HTR-8/SVneo (cell line): ENCODE measurements around the gene RICTOR.

Source experiments
- DNase-seq: peaks from one replicate; pipeline ENCODE4 v3.0.0; 2011; ENCODE audit warnings: low spot score, mixed read lengths; ENCODE audit not compliant: insufficient read length
- FAIRE-seq: peaks from 2 replicates; lab custom pipeline; 2011; peaks lifted over from hg19 to GRCh38; lab: Jason Lieb, UNC

The RICTOR gene

DNA sequence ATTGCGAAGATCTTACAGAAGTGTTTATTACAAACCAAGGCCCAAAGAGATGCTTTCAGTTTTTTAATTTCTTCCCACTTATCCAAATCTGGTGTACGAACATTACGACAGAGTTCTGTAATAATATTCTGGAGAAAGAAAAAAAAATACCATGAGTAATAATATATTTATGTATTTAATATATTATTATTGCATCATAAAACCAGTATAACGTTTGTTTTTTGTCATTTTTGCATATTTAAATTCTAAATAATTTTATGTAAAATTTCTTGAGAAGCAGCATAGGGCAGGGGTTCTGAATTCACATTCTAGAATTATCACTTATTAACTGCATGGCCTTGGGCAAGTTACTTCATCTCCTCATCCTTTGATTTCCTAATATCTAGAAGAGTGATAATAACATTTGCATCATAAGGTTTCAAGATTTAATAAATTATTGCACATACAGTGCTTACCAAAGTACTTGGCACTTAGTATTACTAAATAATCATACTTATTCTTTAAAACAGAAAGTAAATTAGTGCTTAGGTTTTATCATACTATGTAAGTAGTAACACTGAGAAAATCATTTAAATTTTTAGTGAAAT, 120.7 kb downstream of the RICTOR start:
- no peak for DNase-seq
- no peak for FAIRE-seq

DNA sequence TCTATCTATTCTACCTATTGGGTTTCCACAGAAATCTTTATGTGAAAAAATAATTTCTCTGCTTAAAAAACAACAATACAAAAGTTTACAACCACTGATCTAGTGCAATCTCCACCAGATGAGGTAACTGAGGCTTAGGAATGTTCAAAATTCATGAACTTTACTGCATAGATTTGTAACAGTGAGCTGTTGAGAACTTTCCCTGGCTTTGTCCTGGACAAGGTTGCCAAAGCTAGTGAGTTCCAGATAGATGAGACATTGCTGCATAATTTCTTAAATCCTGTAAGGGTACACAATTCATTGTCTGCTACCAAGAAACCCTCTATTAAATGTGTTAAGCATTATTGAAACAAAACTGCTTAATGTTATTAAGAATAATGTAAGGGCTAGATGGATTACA, 125.7 kb downstream of the RICTOR start:
- DNase-seq (no peak), FAIRE-seq (peak; percentile 36)

DNA sequence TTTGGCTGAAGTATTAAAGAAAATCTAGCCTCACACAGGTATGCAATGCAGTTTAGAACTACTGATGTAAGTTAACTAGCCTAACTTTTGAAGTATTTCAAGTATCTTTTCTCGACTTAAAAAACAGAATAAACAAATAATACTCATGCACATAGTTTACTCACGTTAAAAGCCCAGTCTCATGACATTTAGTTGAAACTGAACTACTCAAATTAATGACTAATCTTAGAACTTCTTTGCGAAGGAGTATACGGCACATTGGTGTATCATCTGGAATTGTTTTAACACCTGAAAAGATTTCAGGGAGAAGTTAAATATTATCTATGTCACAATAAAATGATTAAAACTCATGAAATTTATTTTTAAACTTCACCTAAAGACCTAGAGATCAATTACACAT, 129.9 kb downstream of the RICTOR start:
- no peak for DNase-seq
- FAIRE-seq, result no peak

DNA sequence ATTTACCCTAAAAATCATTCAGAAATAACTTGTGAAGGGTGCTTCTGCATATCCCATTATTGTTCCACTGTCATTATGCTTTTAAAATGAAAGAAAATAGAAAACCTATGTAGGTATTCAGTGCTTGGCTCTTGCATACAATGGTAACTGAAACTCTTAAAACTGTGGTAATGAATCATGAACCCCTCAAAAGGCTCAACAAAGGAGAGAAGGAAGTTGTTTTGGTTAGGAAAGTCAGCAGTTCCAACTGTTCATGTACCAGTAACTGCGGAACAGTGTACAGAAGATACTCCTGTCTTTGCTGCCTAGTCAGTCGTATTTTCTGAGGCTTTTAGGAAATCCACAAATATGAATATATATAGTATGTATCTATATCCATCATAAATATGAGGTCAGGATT, 132.3 kb downstream of the RICTOR start:
- DNase-seq (no peak), FAIRE-seq (no peak)

DNA sequence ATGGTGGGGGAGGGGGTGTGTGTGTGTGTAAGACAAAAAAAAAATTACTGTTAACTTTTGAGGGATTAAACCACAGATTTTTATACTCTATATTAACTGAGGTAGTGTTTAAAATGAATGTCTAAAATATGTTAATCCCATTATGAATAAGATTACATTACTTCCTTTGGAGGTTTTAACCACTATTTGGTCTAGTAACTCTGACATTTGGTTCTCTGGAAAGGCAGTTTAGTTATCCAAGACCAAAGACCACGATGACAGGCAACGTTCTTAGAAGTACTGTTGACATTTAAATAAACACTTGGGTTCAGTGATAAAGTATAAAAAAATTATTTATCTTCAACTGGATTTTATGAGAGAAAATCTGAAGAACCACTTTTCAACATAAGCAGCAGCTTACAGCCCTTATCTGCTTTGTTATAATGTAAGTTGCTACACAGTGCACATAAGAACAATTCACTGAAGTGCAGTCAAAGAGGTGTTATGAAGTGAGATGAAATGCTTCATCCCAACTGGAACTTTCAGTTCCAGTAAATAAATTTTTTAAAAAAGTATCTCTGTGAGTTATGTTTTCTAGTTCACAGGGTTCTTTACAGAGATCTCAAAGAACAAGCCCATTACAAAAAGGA, 133.9 kb downstream of the RICTOR start:
- no peak for DNase-seq
- no peak for FAIRE-seq

DNA sequence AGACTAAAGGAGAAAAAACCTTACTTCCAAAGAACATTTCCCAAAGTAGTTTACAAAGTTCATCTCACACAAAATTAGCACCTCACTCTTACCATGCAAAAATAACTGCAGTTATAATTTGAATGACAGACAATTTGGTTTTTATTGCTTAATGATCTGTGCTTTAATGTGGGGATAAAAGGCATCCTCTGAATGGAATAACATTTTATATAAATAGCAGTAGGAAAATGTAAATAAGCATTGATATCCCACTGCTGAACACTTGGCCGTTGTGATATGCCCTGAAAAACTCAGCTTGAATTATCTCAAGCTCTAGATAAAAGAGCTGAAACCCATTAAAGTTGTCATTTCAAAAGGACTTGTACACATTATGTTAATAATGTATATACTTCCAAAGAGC, 135.2 kb downstream of the RICTOR start:
- no peak for DNase-seq
- FAIRE-seq, result no peak

DNA sequence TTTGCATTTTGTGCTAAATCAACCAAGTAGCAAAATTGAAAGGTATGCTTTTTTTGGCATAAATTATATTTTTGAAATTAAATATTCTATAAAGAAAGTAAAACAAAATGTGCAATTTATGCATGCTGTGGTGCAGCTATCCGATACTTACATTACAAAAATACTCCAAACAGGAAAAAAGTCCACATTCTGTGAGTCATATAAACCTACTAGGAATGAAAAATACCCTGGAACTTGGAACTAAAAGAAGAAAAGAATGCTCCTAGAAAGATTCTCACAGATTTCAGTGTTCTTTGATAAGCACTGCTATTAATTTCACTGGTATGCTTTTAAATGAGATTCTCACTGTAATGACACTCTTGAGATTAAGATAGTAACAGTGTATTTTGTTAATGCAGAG, 135.8 kb downstream of the RICTOR start:
- FAIRE-seq, result no peak
- no peak for DNase-seq

DNA sequence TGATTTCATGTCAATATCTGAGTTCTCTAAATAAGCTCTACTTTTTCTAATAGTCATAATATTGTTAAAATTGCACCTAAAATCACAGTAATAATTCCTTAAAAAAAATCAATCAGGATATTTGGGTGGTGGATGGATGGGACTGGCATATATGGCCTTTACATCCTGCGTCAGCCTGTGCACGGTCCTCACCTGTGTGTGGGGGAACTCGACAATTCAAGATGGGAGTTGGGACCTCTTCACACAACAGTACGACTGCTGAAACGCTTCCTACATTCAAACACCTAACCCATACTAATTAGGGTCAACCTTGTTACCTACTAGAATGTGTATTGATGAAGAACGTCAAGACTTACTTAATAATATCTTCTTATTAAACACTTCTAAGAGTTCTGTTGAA, 137.9 kb downstream of the RICTOR start:
- peak; percentile 13 for FAIRE-seq
- DNase-seq, result no peak

DNA sequence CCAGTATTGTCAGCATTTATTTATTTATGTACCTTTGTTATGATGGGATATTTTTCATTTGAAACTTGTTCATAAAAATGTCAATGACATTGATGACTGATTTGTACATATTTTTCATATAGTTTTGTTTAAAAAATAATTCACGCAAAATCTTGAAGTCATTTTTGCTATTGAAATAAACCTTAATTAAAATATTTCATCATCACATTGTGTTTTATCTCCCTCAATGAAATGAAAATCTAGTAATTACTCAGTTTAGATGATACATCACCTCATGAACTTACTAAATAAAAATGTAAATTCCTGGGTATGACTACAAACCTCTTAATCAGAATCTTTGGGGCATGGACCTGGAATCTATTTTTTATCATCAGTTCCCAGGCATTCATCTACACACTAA, 138.8 kb downstream of the RICTOR start:
- no peak for FAIRE-seq
- DNase-seq, result no peak

DNA sequence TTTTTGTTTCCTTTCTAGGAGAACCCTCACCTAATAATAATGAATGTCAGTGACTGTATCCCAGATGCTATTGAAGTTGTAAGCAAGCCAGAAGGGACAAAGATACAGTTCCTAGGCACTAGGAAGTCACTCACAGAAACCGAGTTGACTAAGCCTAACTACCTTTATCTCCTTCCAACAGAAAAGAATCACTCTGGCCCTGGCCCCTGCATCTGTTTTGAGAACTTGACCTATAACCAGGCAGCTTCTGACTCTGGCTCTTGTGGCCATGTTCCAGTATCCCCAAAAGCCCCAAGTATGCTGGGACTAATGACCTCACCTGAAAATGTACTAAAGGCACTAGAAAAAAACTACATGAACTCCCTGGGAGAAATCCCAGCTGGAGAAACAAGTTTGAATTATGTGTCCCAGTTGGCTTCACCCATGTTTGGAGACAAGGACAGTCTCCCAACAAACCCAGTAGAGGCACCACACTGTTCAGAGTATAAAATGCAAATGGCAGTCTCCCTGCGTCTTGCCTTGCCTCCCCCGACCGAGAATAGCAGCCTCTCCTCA, 141.3 kb downstream of the RICTOR start:
- FAIRE-seq, result no peak
- no peak for DNase-seq

DNA sequence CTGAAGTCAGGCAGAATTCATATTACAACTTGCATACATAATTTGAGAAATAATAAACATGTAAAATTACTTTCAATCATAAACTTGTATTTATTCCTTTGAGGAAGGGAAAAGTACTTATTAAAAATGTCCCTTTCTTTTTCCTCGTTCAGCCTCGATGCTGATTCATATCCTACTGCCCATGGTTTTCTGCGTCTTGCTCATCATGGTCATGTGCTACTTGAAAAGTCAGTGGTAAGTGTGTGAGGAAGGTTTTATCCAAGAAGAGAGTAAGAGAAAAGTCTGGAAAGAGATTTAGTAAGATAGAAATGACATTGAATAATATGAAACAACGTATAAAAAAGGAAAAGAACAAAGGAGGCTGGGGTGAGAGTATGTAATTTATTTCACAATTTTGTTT, 142.5 kb downstream of the RICTOR start:
- no peak for FAIRE-seq
- no peak for DNase-seq

DNA sequence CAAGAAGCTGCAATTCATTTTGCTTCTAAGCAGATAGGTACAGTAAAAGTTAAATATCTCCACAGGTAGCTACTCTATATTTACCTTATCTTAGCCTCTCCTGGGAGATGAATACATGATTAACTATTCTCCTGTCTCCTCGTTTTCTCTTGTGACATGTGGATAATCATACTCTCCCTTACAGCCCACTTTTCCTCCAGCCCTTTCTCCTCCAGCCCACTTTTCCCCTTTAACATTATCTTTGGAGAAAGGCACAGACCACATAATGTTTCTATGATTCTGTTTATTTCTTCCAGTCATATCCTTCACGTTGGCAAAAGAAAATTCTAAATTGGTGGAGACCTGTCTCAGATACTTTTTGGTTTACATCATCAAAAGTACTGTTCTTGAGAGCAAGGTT, 144.4 kb downstream of the RICTOR start:
- DNase-seq (no peak), FAIRE-seq (no peak)

DNA sequence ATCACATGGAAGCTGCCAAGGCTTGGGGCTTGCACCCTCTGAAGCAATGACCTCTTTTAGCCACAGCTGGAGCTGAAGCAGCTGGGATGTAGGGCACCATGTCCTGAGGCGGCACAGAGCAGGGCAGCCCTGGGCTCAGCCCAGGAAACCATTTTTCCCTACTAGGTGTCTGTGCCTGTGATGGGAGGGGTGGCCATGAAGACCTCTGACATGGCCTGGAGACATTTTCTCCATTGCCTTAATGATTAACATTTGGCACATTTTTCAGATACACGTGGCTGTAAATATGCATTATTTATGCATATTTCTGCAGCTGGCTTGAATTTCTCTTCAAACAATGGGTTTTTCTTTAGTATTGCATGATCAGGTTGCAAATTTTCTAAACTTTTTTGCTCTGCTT, 146.7 kb downstream of the RICTOR start:
- FAIRE-seq (peak; percentile 36), DNase-seq (no peak)

DNA sequence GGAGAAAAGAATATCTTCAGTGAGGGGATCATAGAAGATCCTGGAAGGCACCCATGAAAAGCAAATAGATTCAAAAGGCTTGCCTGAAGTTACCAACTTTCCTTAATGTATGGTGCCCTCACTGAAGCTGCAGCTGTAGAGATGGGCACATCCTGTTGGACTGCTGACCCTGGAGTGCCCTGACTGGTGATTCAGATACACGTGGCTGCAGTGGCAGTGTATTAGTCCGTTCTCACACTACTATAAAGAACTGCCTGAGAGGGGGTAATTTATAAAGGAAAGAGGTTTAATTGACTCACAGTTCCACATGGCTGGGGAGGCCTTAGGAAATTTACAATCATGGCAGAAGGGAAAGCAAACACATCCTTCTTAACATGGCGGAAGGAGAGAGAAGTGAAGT, 148.1 kb downstream of the RICTOR start:
- DNase-seq, result no peak
- no peak for FAIRE-seq

DNA sequence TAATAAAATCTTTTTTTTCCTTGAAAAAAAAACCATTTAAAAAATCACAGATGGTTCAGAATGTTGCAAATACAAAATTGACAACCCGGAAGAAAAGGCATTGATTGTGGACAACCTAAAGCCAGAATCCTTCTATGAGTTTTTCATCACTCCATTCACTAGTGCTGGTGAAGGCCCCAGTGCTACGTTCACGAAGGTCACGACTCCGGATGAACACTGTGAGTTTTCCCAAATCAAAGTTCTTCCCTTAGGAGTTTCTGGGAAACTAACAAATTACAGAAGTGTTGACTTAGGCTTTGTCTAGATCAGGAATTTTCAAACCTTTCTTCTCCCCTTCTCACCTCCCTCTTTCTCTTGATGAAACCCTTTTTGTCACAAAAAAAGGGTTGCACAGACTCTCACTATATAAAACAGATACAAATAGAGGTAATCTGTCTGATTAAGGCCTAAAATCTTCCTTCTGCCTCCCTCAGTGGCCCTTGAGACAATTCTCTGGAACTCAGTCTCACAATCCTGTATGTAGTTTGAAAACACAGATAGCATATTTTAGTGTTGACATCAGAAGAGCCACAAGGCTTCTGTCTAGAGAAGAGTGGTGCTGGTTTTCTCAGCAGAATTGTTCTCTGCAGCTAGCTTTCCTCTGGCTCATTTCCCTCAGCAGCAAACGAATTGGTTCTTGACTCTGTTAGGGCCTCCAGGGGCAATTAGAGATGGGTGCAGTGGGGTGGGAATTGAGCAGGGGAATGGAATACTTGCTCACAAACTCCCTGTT, 148.9 kb downstream of the RICTOR start:
- FAIRE-seq (no peak), DNase-seq (peak; percentile 18)

DNA sequence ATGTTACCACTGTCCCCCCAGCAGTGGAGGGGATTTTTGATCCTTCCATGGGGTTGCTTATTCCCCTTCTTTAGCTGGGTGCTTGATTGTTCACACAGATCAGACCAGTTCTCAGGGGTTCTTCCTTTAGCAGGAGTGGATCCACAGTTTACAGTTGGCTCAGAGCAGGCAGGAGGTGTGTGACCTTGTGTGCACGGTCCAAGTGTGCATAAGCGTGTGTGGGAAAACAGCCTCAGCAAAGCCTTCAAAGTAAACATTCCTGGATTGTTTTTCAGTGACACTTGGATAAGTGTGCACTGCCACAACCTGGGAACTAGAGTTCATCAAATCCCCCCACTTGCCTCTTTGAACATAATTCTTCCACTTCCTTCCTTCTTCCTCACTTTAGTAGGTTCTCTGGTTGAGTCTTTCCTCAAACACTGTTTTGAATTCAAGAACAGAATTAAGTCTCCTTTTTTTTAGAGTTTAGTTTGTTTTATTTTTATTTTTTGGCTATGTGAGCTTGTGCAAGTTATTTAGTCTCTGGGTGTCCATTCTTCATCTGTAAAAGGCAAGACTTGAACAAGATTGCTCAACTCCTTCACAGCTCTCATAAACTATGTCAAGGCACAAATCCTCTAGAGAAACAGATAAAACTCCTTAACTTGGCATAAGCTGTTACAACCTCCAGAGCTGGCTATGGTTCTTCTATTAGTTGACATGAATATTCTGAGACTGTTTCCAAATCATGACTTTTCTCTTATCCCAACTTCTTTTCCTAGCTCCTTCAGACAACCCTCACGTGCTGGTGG, 150.3 kb downstream of the RICTOR start:
- DNase-seq, result no peak
- no peak for FAIRE-seq

DNA sequence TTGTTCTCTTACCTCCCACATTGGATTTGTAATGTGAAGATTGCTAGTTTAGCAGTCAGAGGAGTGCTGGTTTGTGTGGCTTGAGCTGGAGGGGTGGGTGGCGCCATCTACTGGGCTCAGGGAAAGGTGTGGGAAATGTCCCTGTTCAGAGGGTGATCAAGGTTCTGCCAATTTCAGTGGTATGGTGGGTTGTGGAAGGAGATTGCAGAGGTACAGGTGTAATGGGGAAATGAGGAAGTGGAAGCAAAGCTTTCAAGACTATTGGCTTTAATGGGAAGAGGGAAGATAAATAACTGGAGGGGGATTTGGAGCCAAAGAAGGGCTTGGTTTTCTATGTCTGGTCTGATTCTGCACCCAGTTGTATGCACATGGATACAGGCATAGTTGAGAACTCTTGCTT, 152.0 kb downstream of the RICTOR start:
- DNase-seq (peak; percentile 89), FAIRE-seq (peak; percentile 94)

DNA sequence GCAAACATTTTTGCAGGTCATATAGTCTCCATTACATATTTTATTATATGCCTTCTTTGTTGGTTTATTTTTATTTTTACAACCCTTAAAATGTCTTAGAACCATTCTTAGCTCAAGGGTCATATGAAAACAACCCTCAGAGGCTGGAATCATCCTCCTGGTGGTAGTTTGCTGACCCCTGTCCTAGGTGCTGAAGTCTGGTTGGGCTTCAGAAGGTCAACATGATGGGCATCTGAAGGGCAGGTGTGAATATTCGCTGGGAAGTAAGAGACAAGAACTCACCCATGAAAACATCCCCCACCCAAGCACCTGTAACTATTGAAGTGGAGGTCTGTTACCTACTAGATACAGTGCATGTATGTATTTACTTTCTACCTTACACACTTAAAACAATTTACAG, 153.0 kb downstream of the RICTOR start:
- no peak for DNase-seq
- no peak for FAIRE-seq

DNA sequence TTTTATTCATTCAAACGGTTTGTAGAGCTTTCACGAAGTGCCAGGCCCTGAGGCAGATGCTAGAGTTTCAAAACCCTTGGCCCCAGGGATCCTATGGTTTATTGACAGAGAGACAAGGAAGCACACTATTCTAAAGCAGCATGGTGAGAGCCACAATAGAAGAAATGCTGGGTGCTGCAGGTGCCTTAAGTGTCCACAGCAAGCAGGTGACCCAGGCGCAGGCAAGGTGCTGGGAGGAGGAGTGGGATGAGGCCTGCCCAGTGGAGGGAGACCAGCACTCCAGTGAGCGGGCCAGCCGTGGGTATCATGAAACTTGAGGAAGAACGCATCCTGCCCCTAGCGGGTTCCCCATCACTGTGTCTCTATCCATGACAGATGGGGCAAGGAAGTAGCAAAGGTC, 157.4 kb downstream of the RICTOR start:
- FAIRE-seq (no peak), DNase-seq (no peak)

DNA sequence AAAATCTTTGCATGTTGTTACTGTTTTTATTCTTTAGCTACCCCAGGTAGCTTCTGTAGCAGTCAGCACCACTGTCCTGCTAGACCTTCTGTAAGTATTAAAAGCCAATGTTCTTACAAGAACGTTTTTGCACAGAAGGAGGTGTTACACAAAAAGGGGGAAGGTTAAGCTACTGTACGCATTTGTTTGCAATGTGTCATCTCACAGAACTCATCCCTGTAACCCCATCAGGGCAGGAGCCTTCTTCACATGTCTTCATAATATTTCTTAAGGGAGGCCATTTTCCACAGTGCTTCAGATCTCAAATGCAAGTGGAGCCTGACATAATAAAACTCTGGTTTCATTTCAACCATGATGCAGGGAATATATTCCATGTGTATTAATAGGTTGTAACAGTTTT, 160.5 kb downstream of the RICTOR start:
- no peak for FAIRE-seq
- no peak for DNase-seq

DNA sequence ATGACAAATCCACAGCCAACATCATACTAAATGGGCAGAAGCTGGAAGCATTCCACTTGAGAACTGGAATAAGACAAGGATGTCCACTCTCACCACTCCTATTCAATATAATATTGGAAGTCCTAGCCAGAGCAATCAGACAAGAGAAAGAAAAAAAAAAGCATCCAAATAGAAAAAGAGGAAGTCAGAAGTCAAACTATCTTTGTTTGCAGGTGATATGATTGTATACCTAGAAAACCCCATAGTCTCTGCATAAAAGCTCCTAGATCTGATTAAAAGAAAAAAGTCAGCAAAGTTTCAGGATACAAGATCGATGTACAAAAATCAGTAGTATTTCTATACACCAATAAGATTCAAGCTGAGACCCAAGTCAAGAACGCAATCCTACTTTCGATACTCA, 162.3 kb downstream of the RICTOR start:
- FAIRE-seq (no peak), DNase-seq (no peak)
